Keratinocyte (primary cell): ENCODE measurements around the gene TAF4. TPM values are rescaled to one million over a fixed set of nuclear protein-coding genes. Genes with fewer than 3 reads are reported as not detected.

Experiments
- DNase-seq: peaks from one replicate; pipeline ENCODE4 v3.0.0-alpha.2; 2011; ENCODE audit warnings: low read depth, missing footprints, low spot score
- FAIRE-seq: peaks from 2 replicates; lab custom pipeline; 2011; peaks lifted over from hg19 to GRCh38; lab: Jason Lieb, UNC
- H2AFZ ChIP-seq: 2 replicates; pipeline ENCODE4 v1.6.0; 2012; ENCODE audit warnings: low read length, control low read depth, inconsistent platforms; ENCODE audit not compliant: control insufficient read depth
- H3K27ac ChIP-seq: 2 replicates; pipeline ENCODE4 v1.5.1; 2011; ENCODE audit warnings: low read length; ENCODE audit not compliant: control insufficient read depth, insufficient read depth
- H3K27me3 ChIP-seq: 3 replicates; pipeline ENCODE4 v1.6.0; 2011; ENCODE audit warnings: low read length; ENCODE audit not compliant: control insufficient read depth, insufficient read depth; ENCODE audit errors: extremely low read depth
- H3K36me3 ChIP-seq, 2 experiments: 2 replicates in 1 of 2; 3 replicates in 1 of 2; pipeline ENCODE4 v1.5.1; 2011; ENCODE audit warnings: low read length in 2 of 2, mild to moderate bottlenecking in 1 of 2; ENCODE audit not compliant: control insufficient read depth in 2 of 2, insufficient read depth in 2 of 2; ENCODE audit errors: extremely low read depth in 1 of 2
- H3K4me1 ChIP-seq: 3 replicates; pipeline ENCODE4 v1.5.1; 2011; ENCODE audit warnings: low read length; ENCODE audit not compliant: control insufficient read depth, insufficient read depth; ENCODE audit errors: extremely low read depth
- H3K4me2 ChIP-seq: 3 replicates; pipeline ENCODE4 v1.6.0; 2011; ENCODE audit warnings: low read depth, low read length; ENCODE audit not compliant: control insufficient read depth, insufficient read depth; ENCODE audit errors: extremely low read depth
- H3K4me3 ChIP-seq, 3 experiments: fragments of 200-600 bp in 1 of 3; sonication (generic) in 1 of 3; 2 replicates in 2 of 3; 3 replicates in 1 of 3; pipeline ENCODE4 v1.5.1; 2011 to 2016; ENCODE audit warnings: low read length in 3 of 3, mild to moderate bottlenecking in 3 of 3, control low read depth in 2 of 3, inconsistent platforms in 1 of 3, low read depth in 1 of 3, mixed read lengths in 1 of 3, mixed run types in 1 of 3, moderate library complexity in 1 of 3; ENCODE audit not compliant: control insufficient read depth in 2 of 3, insufficient read depth in 2 of 3; ENCODE audit errors: extremely low read depth in 1 of 3
- H3K79me2 ChIP-seq: 2 replicates; pipeline ENCODE4 v1.6.0; 2012; ENCODE audit warnings: low read length; ENCODE audit not compliant: control insufficient read depth, insufficient read depth
- H3K9ac ChIP-seq: 3 replicates; pipeline ENCODE4 v1.6.0; 2011; ENCODE audit warnings: low read length; ENCODE audit not compliant: control insufficient read depth, insufficient read depth; ENCODE audit errors: extremely low read depth
- H3K9me1 ChIP-seq: 3 replicates; pipeline ENCODE4 v1.6.0; 2011; ENCODE audit warnings: low read length; ENCODE audit not compliant: control insufficient read depth, insufficient read depth; ENCODE audit errors: extremely low read depth
- H3K9me3 ChIP-seq: 2 replicates; pipeline ENCODE4 v1.5.1; 2012; ENCODE audit warnings: low read depth, low read length; ENCODE audit not compliant: control insufficient read depth
- H4K20me1 ChIP-seq: 3 replicates; pipeline ENCODE4 v1.6.0; 2011; ENCODE audit warnings: low read length; ENCODE audit not compliant: control insufficient read depth, insufficient read depth; ENCODE audit errors: extremely low read depth
- CTCF ChIP-seq, 3 experiments: IDR thresholded peaks in 1 of 3; conservative IDR thresholded peaks in 1 of 3; optimal IDR thresholded peaks in 1 of 3; 2 replicates in 2 of 3; 3 replicates in 1 of 3; pipeline versions ENCODE3 to v1.5.1; 2011; ENCODE audit warnings: low read length in 3 of 3, mild to moderate bottlenecking in 3 of 3, moderate library complexity in 2 of 3, control low read depth in 1 of 3, inconsistent platforms in 1 of 3; ENCODE audit not compliant: insufficient read depth in 2 of 3; ENCODE audit errors: extremely low read depth in 1 of 3
- EZH2 ChIP-seq: IDR thresholded peaks from one replicate; pipeline ENCODE4 v1.6.1; 2012; ENCODE audit warnings: inconsistent platforms, mild to moderate bottlenecking, low read length, moderate library complexity
- dilution Hi-C: fragments of 300-500 bp; cut with MboI; formaldehyde crosslinking; loops from one replicate; pipeline ENCODE4 v1.7.0; 2020; ENCODE audit warnings: low sequenced_read_pairs; ENCODE audit not compliant: extremely low pct_ligation_motif_present
- polyA plus RNA-seq, 5 experiments: library from polyadenylated mRNA; depleted of rRNA in 3 of 5; stranded (reverse) in 3 of 5; stranded (forward) in 1 of 5; unstranded in 1 of 5; fragments of >200 nt; gene quantifications; 1 replicate in 1 of 5; 2 replicates in 3 of 5; 3 replicates in 1 of 5; pipeline versions ENCODE4 v1.2.1 to v1.2.3, GENCODE V29; 2011 to 2012; ENCODE audit warnings: missing spikeins in 2 of 5, low read depth in 1 of 5, low replicate concordance in 1 of 5

The TAF4 gene
- polyA plus RNA-seq, 1 donor (not counting 4 experiments of a cell fraction or from before 2014, with no cell fraction given) = 3.3 TPM

- H3K9ac ChIP-seq = no peak overlapping the region
- H2AFZ ChIP-seq = no peak overlapping the region
- H3K36me3 ChIP-seq = peaks cover 4 to 7% of the 10 kb centered on the region in 2 experiments
- H3K9me3 ChIP-seq = no peaks in the 10 kb centered on the region
- dilution Hi-C loops = no loop called here
- no peak overlapping the region for H3K4me3 ChIP-seq
- no peak overlapping the region for H3K27ac ChIP-seq
- no peaks in the 10 kb centered on the region for H3K4me1 ChIP-seq
- H3K79me2 ChIP-seq = no peaks in the 10 kb centered on the region
- no peaks in the 10 kb centered on the region for H3K27me3 ChIP-seq
- no peak overlapping the region for H3K4me2 ChIP-seq
- TF ChIP-seq CTCF (optimal IDR thresholded peaks at IDR 0.05 in 1 of 3, IDR thresholded peaks at IDR 0.05 in 1 of 3, conservative IDR thresholded peaks at IDR 0.05 in 1 of 3; ENCODE audit: extremely low read depth in 1 of 3, insufficient read depth in 2 of 3, low read length in 3 of 3) (no peak), EZH2 (no peak)
- no peaks in the 10 kb centered on the region for H4K20me1 ChIP-seq
- no peaks in the 10 kb centered on the region for H3K9me1 ChIP-seq
- FAIRE-seq (no peak), DNase-seq (no peak)
Measured at GRCh38 chr20:61979090-61979489, 86.6 kb downstream of the TAF4 start.

GRCh38 chr20:61978491-61978890, 87.2 kb downstream of the TAF4 start:
- Histone ChIP-seq H4K20me1 (no peaks in the 10 kb centered on the region), H3K36me3 (peaks cover 7 to 8% of the 10 kb centered on the region in 2 experiments), H3K79me2 (no peaks in the 10 kb centered on the region), H3K4me2 (no peak overlapping the region), H3K9ac (no peak overlapping the region), H3K27ac (no peak overlapping the region), H3K4me1 (no peaks in the 10 kb centered on the region), H2AFZ (no peak overlapping the region), H3K9me3 (no peaks in the 10 kb centered on the region), H3K27me3 (no peaks in the 10 kb centered on the region), H3K9me1 (no peaks in the 10 kb centered on the region), H3K4me3 (no peak overlapping the region)
- FAIRE-seq (no peak), DNase-seq (no peak)
- TF ChIP-seq EZH2 = no peak
- no peak for TF ChIP-seq CTCF (optimal IDR thresholded peaks at IDR 0.05 in 1 of 3, IDR thresholded peaks at IDR 0.05 in 1 of 3, conservative IDR thresholded peaks at IDR 0.05 in 1 of 3; ENCODE audit: extremely low read depth in 1 of 3, insufficient read depth in 2 of 3, low read length in 3 of 3)
- dilution Hi-C loops = no loop called here
